HepG2 (cell line): Measurements from ENCODE around the gene RFTN1. TPM values are rescaled to one million over a fixed set of nuclear protein-coding genes. Genes with fewer than 3 reads are reported as not detected.

Experiments used
- ATAC-seq: fragments of 200-7000 bp; cut with Tn5 transposase; 3 replicates; pipeline ENCODE4 v1.9.1; 2020; ENCODE audit warnings: mild to moderate bottlenecking, moderate library complexity
- BruUV-seq: library from RNA; stranded (reverse); fragments of 400-500 nt; replicated peaks from 2 replicates; lab custom pipeline; 2021; lab: Mats Ljungman, UMichigan
- CTCF ChIA-PET: fragments of 300-600 bp; formaldehyde crosslinking; extraction: SDS; loops from one replicate; lab custom pipeline; 2021; ENCODE audit warnings: low total read pairs, inconsistent platforms, low intra/inter-chr PET ratio; lab: Yijun Ruan, JAX
- POLR2A ChIA-PET: fragments of 350-600 bp; sonication (Branson Sonifier 250); formaldehyde crosslinking; loops from one replicate; lab custom pipeline; 2020; ENCODE audit warnings: antibody characterized with exemption, inconsistent platforms; lab: Yijun Ruan, JAX
- DNase-seq: peaks from one replicate; pipeline ENCODE4 v3.0.0-alpha.2; 2015; ENCODE audit warnings: low spot score
- FAIRE-seq: peaks from 3 replicates; lab custom pipeline; 2011; peaks lifted over from hg19 to GRCh38; lab: Jason Lieb, UNC
- H2AFZ ChIP-seq: one replicate; pipeline ENCODE4 v1.6.1; 2011; ENCODE audit warnings: low read length, inconsistent platforms
- H3K27ac ChIP-seq: fragments of 300-600 bp; 3 replicates; pipeline ENCODE4 v1.8.0; 2011; ENCODE audit warnings: mixed run types, mild to moderate bottlenecking, mixed read lengths, low read length, inconsistent platforms; ENCODE audit not compliant: insufficient read depth; ENCODE audit errors: extremely low read length
- H3K27me3 ChIP-seq, 2 experiments: fragments of 200-600 bp in 1 of 2; 2 replicates in 1 of 2; 3 replicates in 1 of 2; pipeline versions ENCODE4 v1.6.0 to v1.8.0; 2011; ENCODE audit warnings: low read length in 2 of 2, mild to moderate bottlenecking in 2 of 2, moderate library complexity in 2 of 2, inconsistent platforms in 1 of 2; ENCODE audit not compliant: insufficient read depth in 2 of 2, control insufficient read depth in 1 of 2
- H3K36me3 ChIP-seq, 2 experiments: fragments of 200-600 bp in 1 of 2; replicated peaks in 1 of 2; 2 replicates in 1 of 2; 3 replicates in 1 of 2; pipeline versions ENCODE4 v1.5.1 to v1.8.0; 2011; ENCODE audit warnings: low read length in 2 of 2, inconsistent platforms in 1 of 2; ENCODE audit not compliant: insufficient read depth in 2 of 2, control insufficient read depth in 1 of 2
- H3K4me1 ChIP-seq: 2 replicates; pipeline ENCODE4 v1.5.1; 2012; ENCODE audit warnings: low read length, inconsistent platforms; ENCODE audit not compliant: insufficient read depth
- H3K4me2 ChIP-seq: 2 replicates; pipeline ENCODE4 v1.6.0; 2011; ENCODE audit warnings: low read depth, low read length, inconsistent platforms
- H3K4me3 ChIP-seq, 3 experiments: fragments of 200-600 bp in 1 of 3; sonication (generic), shearing (Covaris generic) in 1 of 3; replicated peaks in 1 of 3; 2 replicates each; pipeline ENCODE4 v1.5.1; 2011 to 2016; ENCODE audit warnings: low read length in 3 of 3, inconsistent platforms in 2 of 3, low read depth in 2 of 3, mild to moderate bottlenecking in 2 of 3, control low read depth in 1 of 3, mixed read lengths in 1 of 3; ENCODE audit not compliant: insufficient read depth in 1 of 3
- H3K79me2 ChIP-seq: one replicate; pipeline ENCODE4 v1.6.1; 2011; ENCODE audit warnings: low read length, inconsistent platforms; ENCODE audit not compliant: insufficient read depth
- H3K9ac ChIP-seq: 2 replicates; pipeline ENCODE4 v1.6.0; 2011; ENCODE audit warnings: mild to moderate bottlenecking, low read depth, low read length, inconsistent platforms; ENCODE audit not compliant: insufficient read depth
- H3K9me3 ChIP-seq: 2 replicates; pipeline ENCODE4 v1.5.1; 2012; ENCODE audit warnings: mild to moderate bottlenecking, low read length
- H4K20me1 ChIP-seq: 2 replicates; pipeline ENCODE4 v1.6.0; 2011; ENCODE audit warnings: inconsistent platforms, mild to moderate bottlenecking, low read length, moderate library complexity; ENCODE audit not compliant: insufficient read depth
- DPF2 ChIP-seq: sonication (generic); formaldehyde crosslinking; IDR thresholded peaks from 2 replicates; pipeline ENCODE4 v1.4.0; 2020; ENCODE audit warnings: mild to moderate bottlenecking, low read depth, missing genetic modification reagents, borderline replicate concordance
- ELF4 ChIP-seq: sonication (generic); formaldehyde crosslinking; IDR thresholded peaks from 2 replicates; pipeline ENCODE4 v1.5.0; 2020; ENCODE audit warnings: missing genetic modification reagents, mild to moderate bottlenecking, moderate library complexity, borderline replicate concordance
- GTF2F1 ChIP-seq: fragments of 150-350 bp; IDR thresholded peaks from 2 replicates; pipeline ENCODE4 v1.6.1; 2014; ENCODE audit warnings: low read length
- LRRFIP1 ChIP-seq: sonication (generic); formaldehyde crosslinking; conservative IDR thresholded peaks from 2 replicates; pipeline ENCODE4 v1.4.0; 2020; ENCODE audit warnings: missing genetic modification reagents
- MAZ ChIP-seq, 2 experiments: sonication (generic) in 1 of 2; formaldehyde crosslinking in 1 of 2; IDR thresholded peaks; 2 replicates each; pipeline versions ENCODE4 v1.5.0 to v1.6.1; 2012 to 2020; ENCODE audit warnings: low read depth in 2 of 2, mild to moderate bottlenecking in 2 of 2, borderline replicate concordance in 1 of 2, improper control_type of control experiment in 1 of 2, low read length in 1 of 2, missing genetic modification reagents in 1 of 2, moderate library complexity in 1 of 2
- PAWR ChIP-seq: sonication (generic); formaldehyde crosslinking; IDR thresholded peaks from 2 replicates; pipeline ENCODE4 v1.4.0; 2020; ENCODE audit warnings: missing genetic modification reagents, mild to moderate bottlenecking, borderline replicate concordance
- THYN1 ChIP-seq: sonication (generic); formaldehyde crosslinking; IDR thresholded peaks from 2 replicates; pipeline ENCODE4 v1.8.1; 2023; ENCODE audit warnings: low read depth, mild to moderate bottlenecking, moderate library complexity, missing genetic modification reagents, borderline replicate concordance
- TOPORS ChIP-seq: sonication (generic); formaldehyde crosslinking; IDR thresholded peaks from 2 replicates; pipeline ENCODE4 v1.8.0; 2023; ENCODE audit warnings: mild to moderate bottlenecking, missing genetic modification reagents
- ZNF180 ChIP-seq: sonication (generic); formaldehyde crosslinking; IDR thresholded peaks from 2 replicates; pipeline ENCODE4 v1.4.0; 2020; ENCODE audit warnings: low read depth, missing genetic modification reagents, borderline replicate concordance
- ZNF333 ChIP-seq: sonication (generic); formaldehyde crosslinking; IDR thresholded peaks from 2 replicates; pipeline ENCODE4 v1.4.0; 2020; ENCODE audit warnings: mild to moderate bottlenecking, missing genetic modification reagents, borderline replicate concordance
- ZNF34 ChIP-seq: sonication (generic); formaldehyde crosslinking; IDR thresholded peaks from 2 replicates; pipeline ENCODE4 v1.4.0; 2020; ENCODE audit warnings: mild to moderate bottlenecking, missing genetic modification reagents, borderline replicate concordance
- ZNF367 ChIP-seq: sonication (generic); formaldehyde crosslinking; IDR thresholded peaks from 2 replicates; pipeline ENCODE4 v1.4.0; 2020; ENCODE audit warnings: missing genetic modification reagents, borderline replicate concordance
- ZNF496 ChIP-seq: sonication (generic); formaldehyde crosslinking; IDR thresholded peaks from 2 replicates; pipeline ENCODE4 v1.8.1; 2023; ENCODE audit warnings: mild to moderate bottlenecking, moderate library complexity, missing genetic modification reagents; ENCODE audit not compliant: insufficient replicate concordance
- ZNF883 ChIP-seq: sonication (generic); formaldehyde crosslinking; IDR thresholded peaks from 2 replicates; pipeline ENCODE4 v1.5.1; 2020; ENCODE audit warnings: mild to moderate bottlenecking, missing genetic modification reagents; ENCODE audit errors: not compliant biosample characterization
- ZSCAN21 ChIP-seq: sonication (generic); formaldehyde crosslinking; IDR thresholded peaks from 2 replicates; pipeline ENCODE4 v1.8.0; 2022; ENCODE audit warnings: mild to moderate bottlenecking, missing genetic modification reagents, moderate library complexity, borderline replicate concordance
- WGBS: methylation state at CpG from one replicate; pipeline ENCODE4 v1.1.6; 2017; ENCODE audit warnings: low lambda C conversion rate; 5-methylcytosine and 5-hydroxymethylcytosine counted together
- in situ Hi-C: cut with HindIII; loops from 2 replicates; pipeline ENCODE4 v1.10.0; 2017; ENCODE audit warnings: low pct_unique_long_range_greater_than_20kb; ENCODE audit not compliant: extremely low pct_ligation_motif_present
- intact Hi-C: fragments of 100-400 bp; cut with micrococcal nuclease; formaldehyde crosslinking; loops from one replicate; pipeline ENCODE4 v1.10.0; 2022; ENCODE audit not compliant: unreplicated experiment
- polyA plus RNA-seq, 8 experiments: library from polyadenylated mRNA; depleted of rRNA in 3 of 8; stranded (reverse) in 7 of 8; unstranded in 1 of 8; fragments of >200 nt; fragmentation: Illumina TruSeq in 4 of 8; extraction: Trizol in 4 of 8; gene quantifications; 2 replicates each; pipeline versions ENCODE4 v1.2.1 to v1.2.3, GENCODE V29; 2011 to 2016; ENCODE audit warnings: low read depth in 4 of 8, missing spikeins in 1 of 8, mixed read lengths in 1 of 8; ENCODE audit not compliant: insufficient read depth in 1 of 8
- total RNA-seq, 5 experiments: library from RNA; depleted of rRNA; stranded (reverse); fragments of >200 nt; fragmentation: Illumina TruSeq; extraction: Trizol; gene quantifications; 2 replicates each; pipeline ENCODE4 v1.2.3, GENCODE V29; 2016; ENCODE audit warnings: low read depth in 1 of 5
- TF ChIP-seq, protein P1 (sequence below): fragments of 450-650 bp; IDR thresholded peaks from 2 replicates; pipeline ENCODE4 v1.6.1; 2017
- TF ChIP-seq, protein P2 (sequence below): sonication (generic); formaldehyde crosslinking; conservative IDR thresholded peaks from 2 replicates; pipeline ENCODE4 v1.4.0; 2020; ENCODE audit warnings: mild to moderate bottlenecking, missing genetic modification reagents, moderate library complexity

RFTN1 gene
- total and polyA plus RNA-seq, 2 of the 13 experiments (the other 11 are each of a cell fraction or from before 2014, with no cell fraction given), result not detected

DNA sequence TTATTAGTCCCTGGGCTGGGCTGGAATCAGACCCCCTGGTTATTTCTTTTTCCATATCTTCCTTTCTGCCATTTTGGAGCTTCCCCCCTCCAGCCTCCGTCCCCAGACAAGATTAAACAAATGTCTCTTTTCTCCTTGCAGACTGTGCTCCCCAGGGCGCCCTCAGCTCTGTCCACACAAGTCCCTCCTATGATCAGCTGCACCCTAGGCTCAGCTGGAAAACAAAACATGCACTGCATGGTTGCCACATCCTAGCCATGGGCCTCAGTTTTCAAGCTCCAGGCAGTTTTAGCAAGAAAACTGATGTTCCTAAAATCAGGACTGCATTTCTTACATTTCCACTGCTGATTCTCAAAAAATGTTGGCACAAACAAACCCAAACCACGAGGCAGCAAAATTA, 23.5 kb upstream of the RFTN1 start:
- POLR2A ChIA-PET, result no interaction called here
- Histone ChIP-seq H3K36me3 (no peaks in the 10 kb centered on the region), H3K9ac (no peak overlapping the region), H4K20me1 (no peaks in the 10 kb centered on the region), H3K27ac (no peak overlapping the region), H3K4me3 (no peak overlapping the region), H2AFZ (no peak overlapping the region), H3K27me3 (peaks cover 0 to under 1% of the 10 kb centered on the region in 2 experiments; a peak in 1 of 5 replicates), H3K4me2 (no peak overlapping the region), H3K4me1 (no peaks in the 10 kb centered on the region), H3K79me2 (no peaks in the 10 kb centered on the region), H3K9me3 (no peaks in the 10 kb centered on the region)
- in situ Hi-C loops (loop anchor here (25.0 kb wide), 1 partner anchor 500 kb away; no protein-coding TSS in a partner anchor), intact Hi-C loops (no loop called here)
- DNase-seq (no peak), FAIRE-seq (no peak), ATAC-seq (no peak)
- WGBS, result 22% methylated on average over 3 of the region's 3 CpGs
- BruUV-seq, result no TSS peak
- CTCF ChIA-PET, result no interaction called here
- TF ChIP-seq ELF4 (no peak), DPF2 (CRISPR knock-in tag) (no peak), GTF2F1 (no peak), ZNF883 (CRISPR knock-in tag) (no peak), ZNF333 (no peak), MAZ (IDR thresholded peaks at IDR 0.05; ENCODE audit: borderline replicate concordance, low read depth, low read length) (no peak), MAZ (CRISPR knock-in tag; IDR thresholded peaks at IDR 0.05; ENCODE audit: low read depth) (no peak), PAWR (CRISPR knock-in tag) (no peak), ZNF34 (CRISPR knock-in tag) (no peak), ZNF496 (CRISPR knock-in tag) (no peak), ZNF180 (CRISPR knock-in tag) (no peak), ZNF367 (no peak), THYN1 (no peak), LRRFIP1 (CRISPR knock-in tag) (no peak), ZSCAN21 (CRISPR knock-in tag) (no peak), TOPORS (CRISPR knock-in tag) (no peak)
- TF ChIP-seq, protein P1, sequence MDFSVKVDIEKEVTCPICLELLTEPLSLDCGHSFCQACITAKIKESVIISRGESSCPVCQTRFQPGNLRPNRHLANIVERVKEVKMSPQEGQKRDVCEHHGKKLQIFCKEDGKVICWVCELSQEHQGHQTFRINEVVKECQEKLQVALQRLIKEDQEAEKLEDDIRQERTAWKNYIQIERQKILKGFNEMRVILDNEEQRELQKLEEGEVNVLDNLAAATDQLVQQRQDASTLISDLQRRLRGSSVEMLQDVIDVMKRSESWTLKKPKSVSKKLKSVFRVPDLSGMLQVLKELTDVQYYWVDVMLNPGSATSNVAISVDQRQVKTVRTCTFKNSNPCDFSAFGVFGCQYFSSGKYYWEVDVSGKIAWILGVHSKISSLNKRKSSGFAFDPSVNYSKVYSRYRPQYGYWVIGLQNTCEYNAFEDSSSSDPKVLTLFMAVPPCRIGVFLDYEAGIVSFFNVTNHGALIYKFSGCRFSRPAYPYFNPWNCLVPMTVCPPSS, result no peak
- TF ChIP-seq, protein P2, sequence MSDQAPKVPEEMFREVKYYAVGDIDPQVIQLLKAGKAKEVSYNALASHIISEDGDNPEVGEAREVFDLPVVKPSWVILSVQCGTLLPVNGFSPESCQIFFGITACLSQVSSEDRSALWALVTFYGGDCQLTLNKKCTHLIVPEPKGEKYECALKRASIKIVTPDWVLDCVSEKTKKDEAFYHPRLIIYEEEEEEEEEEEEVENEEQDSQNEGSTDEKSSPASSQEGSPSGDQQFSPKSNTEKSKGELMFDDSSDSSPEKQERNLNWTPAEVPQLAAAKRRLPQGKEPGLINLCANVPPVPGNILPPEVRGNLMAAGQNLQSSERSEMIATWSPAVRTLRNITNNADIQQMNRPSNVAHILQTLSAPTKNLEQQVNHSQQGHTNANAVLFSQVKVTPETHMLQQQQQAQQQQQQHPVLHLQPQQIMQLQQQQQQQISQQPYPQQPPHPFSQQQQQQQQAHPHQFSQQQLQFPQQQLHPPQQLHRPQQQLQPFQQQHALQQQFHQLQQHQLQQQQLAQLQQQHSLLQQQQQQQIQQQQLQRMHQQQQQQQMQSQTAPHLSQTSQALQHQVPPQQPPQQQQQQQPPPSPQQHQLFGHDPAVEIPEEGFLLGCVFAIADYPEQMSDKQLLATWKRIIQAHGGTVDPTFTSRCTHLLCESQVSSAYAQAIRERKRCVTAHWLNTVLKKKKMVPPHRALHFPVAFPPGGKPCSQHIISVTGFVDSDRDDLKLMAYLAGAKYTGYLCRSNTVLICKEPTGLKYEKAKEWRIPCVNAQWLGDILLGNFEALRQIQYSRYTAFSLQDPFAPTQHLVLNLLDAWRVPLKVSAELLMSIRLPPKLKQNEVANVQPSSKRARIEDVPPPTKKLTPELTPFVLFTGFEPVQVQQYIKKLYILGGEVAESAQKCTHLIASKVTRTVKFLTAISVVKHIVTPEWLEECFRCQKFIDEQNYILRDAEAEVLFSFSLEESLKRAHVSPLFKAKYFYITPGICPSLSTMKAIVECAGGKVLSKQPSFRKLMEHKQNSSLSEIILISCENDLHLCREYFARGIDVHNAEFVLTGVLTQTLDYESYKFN (CRISPR knock-in tag), result no peak
